Thoracic aorta endothelial cell (primary cell): ENCODE measurements around the gene SLC38A10. TPM values are rescaled to one million over a fixed set of nuclear protein-coding genes. Genes with fewer than 3 reads are reported as not detected.

Source experiments
- total RNA-seq: library from RNA; depleted of rRNA; stranded (reverse); fragments of >200 nt; gene quantifications from 2 replicates; pipeline ENCODE4 v1.2.3, GENCODE V29; 2012

Gene SLC38A10
- total RNA-seq = 58.9 and 76.7 TPM in 2 replicates

GRCh38 chr17:81295031-81295675 is at the start of gene SLC38A10:
TSS of gene SLC38A10 (minus strand) at chr17:81295307. CDS start at chr17:81294921, 386 bp downstream.

GRCh38 chr17:81238815-81239713 is 56.0 kb downstream of the SLC38A10 start, which contains the start of the genes NDUFAF8 and TEPSIN:
TSS of gene NDUFAF8 (plus strand) at chr17:81239318. CDS start at chr17:81239364, 46 bp downstream.
TSS of gene TEPSIN (minus strand) at chr17:81239055. CDS start at chr17:81239033, 22 bp downstream.

GRCh38 chr17:81222906-81223761 is 72.0 kb downstream of the SLC38A10 start, which contains the start of gene CEP131:
TSS of gene CEP131 (minus strand) at chr17:81222965. CDS start at chr17:81220056, 2,909 bp downstream.

Other genes starting within 250 kb of the SLC38A10 start
- gene PVALEF, start 129.8 kb downstream of the SLC38A10 start, total RNA-seq = not detected in 2 replicates
- gene AATK, start 129.1 kb downstream of the SLC38A10 start, total RNA-seq = 2.1 and 3.8 TPM in 2 replicates
- gene CEP131, start 72.3 kb downstream of the SLC38A10 start, total RNA-seq = 12.9 and 15.3 TPM in 2 replicates
- 17.8 and 21.2 TPM in 2 replicates for gene TEPSIN, start 56.3 kb downstream of the SLC38A10 start, total RNA-seq
- gene NDUFAF8, start 56.0 kb downstream of the SLC38A10 start, total RNA-seq = 30.9 and 42.2 TPM in 2 replicates
- 6.0 and 10.3 TPM in 2 replicates for gene BAHCC1, start 100.2 kb upstream of the SLC38A10 start, total RNA-seq
- gene ACTG1, start 217.5 kb upstream of the SLC38A10 start, total RNA-seq = 10,238 and 11,944 TPM in 2 replicates
- gene FSCN2, start 233.1 kb upstream of the SLC38A10 start, total RNA-seq = 0.43 and 0.53 TPM in 2 replicates